ENCODE results near the gene NHLRC1.

The NHLRC1 gene

GRCh38 chr6:18121580-18122127 lies 823 bp downstream of the NHLRC1 start:
- H3K27me3 ChIP-seq (ENCODE audit: insufficient read depth, low read depth), result no peaks in the 10 kb centered on the region
- no peaks in the 10 kb centered on the region for H3K79me2 ChIP-seq (ENCODE audit: insufficient read depth, low read depth)
- H3K4me3 ChIP-seq (IDR thresholded peaks at IDR 0.05; ENCODE audit: insufficient read depth, low read depth, low read length), result no peak overlapping the region
- no peaks in the 10 kb centered on the region for H3K36me3 ChIP-seq (ENCODE audit: insufficient read depth)
- TF ChIP-seq, protein P1, sequence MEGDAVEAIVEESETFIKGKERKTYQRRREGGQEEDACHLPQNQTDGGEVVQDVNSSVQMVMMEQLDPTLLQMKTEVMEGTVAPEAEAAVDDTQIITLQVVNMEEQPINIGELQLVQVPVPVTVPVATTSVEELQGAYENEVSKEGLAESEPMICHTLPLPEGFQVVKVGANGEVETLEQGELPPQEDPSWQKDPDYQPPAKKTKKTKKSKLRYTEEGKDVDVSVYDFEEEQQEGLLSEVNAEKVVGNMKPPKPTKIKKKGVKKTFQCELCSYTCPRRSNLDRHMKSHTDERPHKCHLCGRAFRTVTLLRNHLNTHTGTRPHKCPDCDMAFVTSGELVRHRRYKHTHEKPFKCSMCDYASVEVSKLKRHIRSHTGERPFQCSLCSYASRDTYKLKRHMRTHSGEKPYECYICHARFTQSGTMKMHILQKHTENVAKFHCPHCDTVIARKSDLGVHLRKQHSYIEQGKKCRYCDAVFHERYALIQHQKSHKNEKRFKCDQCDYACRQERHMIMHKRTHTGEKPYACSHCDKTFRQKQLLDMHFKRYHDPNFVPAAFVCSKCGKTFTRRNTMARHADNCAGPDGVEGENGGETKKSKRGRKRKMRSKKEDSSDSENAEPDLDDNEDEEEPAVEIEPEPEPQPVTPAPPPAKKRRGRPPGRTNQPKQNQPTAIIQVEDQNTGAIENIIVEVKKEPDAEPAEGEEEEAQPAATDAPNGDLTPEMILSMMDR (conservative IDR thresholded peaks at IDR 0.05; ENCODE audit: low read depth, low read length), result no peak
- H3K4me1 ChIP-seq (ENCODE audit: low read depth, poor library complexity, severe bottlenecking), result no peaks in the 10 kb centered on the region
- H3K4me2 ChIP-seq, result no peak overlapping the region
- no peaks in the 10 kb centered on the region for H4K20me1 ChIP-seq (ENCODE audit: insufficient read depth)
- H3K9ac ChIP-seq, result no peak overlapping the region
- H3K27ac ChIP-seq, result no peak overlapping the region
- H2AFZ ChIP-seq (ENCODE audit: low read depth), result no peak overlapping the region

- Histone ChIP-seq H3K4me1 (ENCODE audit: low read depth, poor library complexity, severe bottlenecking) (no peaks in the 10 kb centered on the region), H3K36me3 (ENCODE audit: insufficient read depth) (no peaks in the 10 kb centered on the region), H4K20me1 (ENCODE audit: insufficient read depth) (no peaks in the 10 kb centered on the region), H2AFZ (ENCODE audit: low read depth) (no peak overlapping the region), H3K4me3 (IDR thresholded peaks at IDR 0.05; ENCODE audit: insufficient read depth, low read depth, low read length) (no peak overlapping the region), H3K4me2 (no peak overlapping the region), H3K27ac (no peak overlapping the region), H3K9ac (no peak overlapping the region), H3K79me2 (ENCODE audit: insufficient read depth, low read depth) (no peaks in the 10 kb centered on the region), H3K27me3 (ENCODE audit: insufficient read depth, low read depth) (no peaks in the 10 kb centered on the region)
- TF ChIP-seq, protein P1 (conservative IDR thresholded peaks at IDR 0.05; ENCODE audit: low read depth, low read length), result no peak
These were observed 3.2 kb downstream of the NHLRC1 start for GRCh38 chr6:18119236-18119635.

DNA sequence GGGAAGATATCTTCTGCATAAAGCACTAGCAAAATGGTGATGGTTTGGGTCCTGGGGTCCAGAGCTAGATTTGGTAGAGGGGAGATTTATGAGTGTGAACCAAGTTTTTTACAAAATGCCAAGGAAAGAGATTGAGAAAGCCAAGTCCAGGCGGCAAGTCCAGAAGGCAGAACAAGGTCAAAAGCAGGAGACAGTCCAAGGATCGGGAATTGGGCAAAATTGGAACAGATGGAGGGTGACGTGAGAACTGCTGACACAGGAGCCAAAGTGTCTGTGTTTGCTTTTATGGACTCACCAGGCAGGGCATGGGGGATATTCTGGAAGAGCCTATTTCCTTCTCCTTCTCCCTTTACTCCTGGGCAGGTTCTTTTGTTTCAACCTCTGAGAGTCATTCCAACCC lies 4.1 kb downstream of the NHLRC1 start:
- Histone ChIP-seq H3K4me3 (IDR thresholded peaks at IDR 0.05; ENCODE audit: insufficient read depth, low read depth, low read length) (no peak overlapping the region), H4K20me1 (ENCODE audit: insufficient read depth) (no peaks in the 10 kb centered on the region), H3K27ac (no peak overlapping the region), H3K4me1 (ENCODE audit: low read depth, poor library complexity, severe bottlenecking) (no peaks in the 10 kb centered on the region), H3K27me3 (ENCODE audit: insufficient read depth, low read depth) (no peaks in the 10 kb centered on the region), H3K4me2 (no peak overlapping the region), H2AFZ (ENCODE audit: low read depth) (no peak overlapping the region), H3K9ac (no peak overlapping the region), H3K36me3 (ENCODE audit: insufficient read depth) (no peaks in the 10 kb centered on the region), H3K79me2 (ENCODE audit: insufficient read depth, low read depth) (no peaks in the 10 kb centered on the region)
- TF ChIP-seq, protein P1 (conservative IDR thresholded peaks at IDR 0.05; ENCODE audit: low read depth, low read length), result no peak

DNA sequence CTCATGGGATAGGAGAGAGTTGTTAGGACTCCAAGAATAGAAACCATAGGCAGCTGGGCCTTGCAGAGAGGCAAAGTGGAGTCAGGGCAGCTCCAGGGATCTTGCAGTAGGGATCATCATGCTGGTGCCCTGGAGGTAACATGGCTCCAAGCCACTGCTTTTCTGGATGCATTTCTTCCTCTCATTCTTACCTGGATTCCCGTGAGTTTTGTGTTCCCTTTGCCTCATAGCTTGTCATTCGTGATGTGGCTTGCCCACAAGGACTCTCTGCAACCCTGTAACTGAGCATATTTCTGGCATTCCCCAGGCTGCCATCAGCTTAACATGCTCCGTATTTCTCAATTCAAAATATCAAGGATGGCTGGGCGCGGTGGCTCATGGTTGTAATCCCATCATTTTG lies 5.3 kb downstream of the NHLRC1 start:
- Histone ChIP-seq H3K4me2 (no peak overlapping the region), H3K4me1 (ENCODE audit: low read depth, poor library complexity, severe bottlenecking) (no peaks in the 10 kb centered on the region), H3K27ac (no peak overlapping the region), H3K79me2 (ENCODE audit: insufficient read depth, low read depth) (no peaks in the 10 kb centered on the region), H4K20me1 (ENCODE audit: insufficient read depth) (no peaks in the 10 kb centered on the region), H3K4me3 (IDR thresholded peaks at IDR 0.05; ENCODE audit: insufficient read depth, low read depth, low read length) (no peak overlapping the region), H2AFZ (ENCODE audit: low read depth) (no peak overlapping the region), H3K9ac (no peak overlapping the region), H3K27me3 (ENCODE audit: insufficient read depth, low read depth) (no peaks in the 10 kb centered on the region), H3K36me3 (ENCODE audit: insufficient read depth) (no peaks in the 10 kb centered on the region)
- TF ChIP-seq, protein P1 (conservative IDR thresholded peaks at IDR 0.05; ENCODE audit: low read depth, low read length), result no peak

Data from KMS-11 (cell line).